HG02884 (cell line): Measurements from ENCODE around the gene SLCO4A1.
"Not testable (repeated sequence)": the region's sequence is repeated elsewhere in the genome, so short reads cannot be mapped to it uniquely, and the experiment has no call there.

Experiments
- ATAC-seq: cut with Tn5 transposase; IDR thresholded peaks from one replicate; pipeline ENCODE4 v1.9.1; 2021; ENCODE audit warnings: mild to moderate bottlenecking, moderate library complexity; ENCODE audit not compliant: unreplicated experiment

The SLCO4A1 gene

DNA sequence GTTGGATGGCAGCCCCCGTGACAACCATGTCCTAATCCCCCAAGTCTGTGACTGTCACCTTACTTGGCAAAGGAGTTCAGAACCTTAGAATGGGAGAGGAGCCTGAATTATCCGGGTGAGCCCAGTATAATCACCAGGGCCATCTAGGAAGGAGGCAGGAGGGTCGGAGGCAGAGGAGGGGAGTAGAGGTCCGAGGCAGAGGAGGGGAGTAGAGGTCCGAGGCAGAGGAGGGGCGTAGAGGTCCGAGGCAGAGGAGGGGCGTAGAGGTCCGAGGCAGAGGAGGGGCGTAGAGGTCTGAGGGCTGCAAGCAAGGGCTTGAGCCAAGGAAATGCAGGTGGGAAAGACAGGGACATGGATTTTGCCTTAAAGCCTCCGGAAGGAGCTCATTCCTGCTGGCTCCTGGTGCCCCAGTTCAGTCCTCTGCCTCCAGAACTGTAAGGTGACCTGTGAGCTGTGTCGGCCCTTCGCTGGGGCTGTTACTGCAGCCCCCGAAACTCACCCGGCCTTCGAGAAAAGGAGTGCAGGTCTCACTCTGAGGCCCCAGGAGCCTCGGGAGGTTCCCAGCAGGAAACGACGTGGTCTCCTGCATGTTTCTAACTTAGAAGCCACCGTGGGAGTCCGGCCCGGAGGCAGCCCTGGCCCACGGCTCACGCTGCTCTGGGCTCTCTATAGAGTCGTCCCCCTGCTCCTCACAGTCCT is 20.0 kb upstream of the SLCO4A1 start:
- no peak for ATAC-seq

DNA sequence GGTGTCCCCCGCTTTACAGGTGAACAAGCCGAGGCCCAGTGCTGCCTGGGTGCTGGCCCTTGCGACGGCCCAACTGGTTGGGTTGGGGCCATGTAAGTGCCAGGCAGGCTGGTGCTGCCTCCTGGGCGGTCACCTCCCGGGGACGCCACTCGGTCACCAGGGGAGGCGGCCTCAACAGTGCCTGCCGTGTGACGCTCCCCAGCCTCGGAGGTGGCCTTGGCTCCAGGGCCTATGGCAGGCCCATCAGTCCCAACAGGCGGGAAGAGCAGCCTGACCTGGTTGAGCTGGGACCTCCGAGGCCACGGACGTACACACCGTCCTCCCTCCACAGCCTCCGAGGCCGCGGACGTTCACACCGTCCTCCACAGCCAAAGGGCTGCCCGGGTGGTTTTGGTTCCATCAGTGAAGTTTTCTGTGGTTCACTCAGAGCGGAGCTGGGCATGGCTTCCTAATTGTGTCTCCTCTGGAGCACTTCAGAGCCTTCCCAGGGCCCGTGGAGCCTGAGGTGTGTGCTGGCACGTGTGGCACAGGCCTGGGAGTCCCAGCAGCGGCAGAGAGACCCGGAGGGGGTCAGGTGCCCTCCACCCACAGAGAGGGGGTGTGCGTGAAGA is 19.3 kb upstream of the SLCO4A1 start:
- no peak for ATAC-seq

DNA sequence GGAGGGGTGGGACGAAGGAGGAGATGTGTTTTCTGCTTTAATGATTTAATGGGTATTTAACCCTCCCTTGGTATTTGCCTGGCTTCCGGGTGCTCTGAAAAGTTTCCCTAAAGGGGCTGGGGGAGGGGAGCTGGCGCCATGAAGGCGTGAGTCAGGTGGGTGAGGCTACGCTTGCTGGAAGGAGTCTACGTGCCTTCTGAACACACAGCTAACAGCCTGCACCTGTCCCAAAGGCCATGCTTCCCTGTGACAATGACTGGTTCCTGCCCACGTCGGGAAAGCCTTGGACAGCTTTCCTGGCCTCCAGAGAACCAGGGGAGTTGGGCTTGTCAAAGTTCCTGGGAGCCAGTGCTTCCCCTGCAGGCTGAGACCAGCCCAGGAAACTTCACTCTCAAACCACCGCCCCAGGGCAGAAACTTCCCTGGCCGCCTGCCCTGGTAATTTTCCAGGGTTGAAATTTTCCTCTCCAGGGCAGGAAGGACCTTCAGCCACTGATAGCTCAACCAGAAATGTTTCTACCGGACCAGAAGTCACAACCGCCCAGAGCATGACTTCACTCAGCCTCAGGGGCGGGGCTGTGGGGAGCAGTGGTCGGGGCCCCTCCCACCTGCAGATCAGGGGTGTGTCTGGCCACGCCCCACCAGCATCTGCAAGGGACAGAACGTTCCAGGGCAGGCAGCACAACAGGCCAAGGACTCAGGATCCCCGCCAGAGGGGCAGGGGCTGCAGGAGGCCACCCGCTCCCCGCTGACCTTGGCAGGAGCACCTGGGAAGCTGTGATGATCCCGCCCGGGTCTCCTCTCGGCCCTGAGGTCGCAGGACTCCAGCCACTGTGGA is 18.6 kb upstream of the SLCO4A1 start:
- ATAC-seq, result peak; percentile 84

DNA sequence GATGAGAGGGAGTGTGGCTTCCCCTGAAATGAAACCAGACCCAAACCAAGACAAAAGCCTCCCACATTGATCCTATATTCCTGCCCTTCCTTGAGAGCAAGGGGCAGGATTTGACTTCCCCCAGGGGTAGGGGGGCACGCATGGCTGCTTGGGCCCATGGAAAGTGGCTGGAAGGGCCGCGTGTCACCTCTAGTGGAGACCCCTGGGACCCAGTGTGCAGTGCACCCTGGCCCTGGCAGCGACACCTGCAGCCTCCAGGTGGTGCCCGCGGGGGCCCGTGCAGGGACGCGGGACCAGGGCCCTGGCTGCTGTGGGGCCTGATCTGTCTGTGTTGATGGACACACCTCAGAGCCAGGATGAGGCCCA is 18.0 kb upstream of the SLCO4A1 start:
- peak; percentile 31 for ATAC-seq

DNA sequence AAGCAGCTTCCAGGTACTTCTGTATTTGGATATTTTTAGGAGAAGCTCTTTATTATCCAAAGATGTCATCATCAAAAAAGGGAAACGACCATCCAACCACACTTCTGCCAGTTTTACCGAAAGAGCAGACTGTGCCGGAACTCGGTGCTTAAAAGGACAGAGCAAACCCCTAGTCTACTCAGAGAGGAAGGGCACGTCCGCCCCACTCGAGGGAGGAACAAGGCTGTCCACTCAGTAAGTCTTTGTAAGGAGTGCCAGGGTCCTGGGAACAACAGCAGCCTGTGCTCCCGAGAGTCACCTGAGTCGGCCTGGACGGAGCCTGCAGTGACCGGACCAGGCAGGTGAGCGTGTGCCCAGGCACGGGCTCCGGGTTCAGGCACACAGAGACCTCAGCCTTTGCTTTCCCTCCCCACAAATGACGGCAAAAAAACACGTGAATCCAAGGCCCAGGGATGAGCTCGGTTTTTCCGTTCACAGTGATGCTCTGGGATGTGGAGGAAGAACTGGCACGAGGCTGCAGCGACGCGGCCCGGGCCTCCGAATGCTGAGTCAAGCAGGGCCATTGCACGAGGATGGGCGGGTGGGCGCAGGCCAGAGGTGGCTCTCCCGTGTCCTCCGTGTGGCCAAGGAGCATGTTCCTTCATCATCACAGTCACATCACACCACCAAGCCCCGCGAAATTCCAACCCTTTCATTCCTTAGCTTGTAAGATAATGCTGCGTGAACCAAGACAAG is 17.4 kb upstream of the SLCO4A1 start:
- ATAC-seq, result no peak

DNA sequence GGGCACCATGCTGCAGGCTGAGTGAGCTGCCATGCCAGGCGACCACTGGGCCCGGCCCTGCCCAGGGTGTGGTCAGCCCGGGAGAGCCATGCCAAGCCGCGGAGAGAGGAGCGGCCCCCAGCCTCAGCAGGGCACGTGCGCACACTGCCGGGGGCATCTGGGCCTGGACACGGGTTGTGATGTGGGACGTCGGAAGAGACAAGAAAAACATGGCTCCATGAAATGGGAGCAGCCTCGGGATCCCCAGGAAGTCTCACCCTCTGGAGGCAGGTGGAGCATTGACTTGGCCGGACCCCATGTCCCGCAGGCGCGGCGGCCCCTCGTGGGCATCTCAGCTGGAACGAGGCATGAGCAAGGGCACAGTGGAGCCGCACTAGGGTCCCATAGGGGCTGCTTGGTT is 16.8 kb upstream of the SLCO4A1 start:
- ATAC-seq, result no peak

DNA sequence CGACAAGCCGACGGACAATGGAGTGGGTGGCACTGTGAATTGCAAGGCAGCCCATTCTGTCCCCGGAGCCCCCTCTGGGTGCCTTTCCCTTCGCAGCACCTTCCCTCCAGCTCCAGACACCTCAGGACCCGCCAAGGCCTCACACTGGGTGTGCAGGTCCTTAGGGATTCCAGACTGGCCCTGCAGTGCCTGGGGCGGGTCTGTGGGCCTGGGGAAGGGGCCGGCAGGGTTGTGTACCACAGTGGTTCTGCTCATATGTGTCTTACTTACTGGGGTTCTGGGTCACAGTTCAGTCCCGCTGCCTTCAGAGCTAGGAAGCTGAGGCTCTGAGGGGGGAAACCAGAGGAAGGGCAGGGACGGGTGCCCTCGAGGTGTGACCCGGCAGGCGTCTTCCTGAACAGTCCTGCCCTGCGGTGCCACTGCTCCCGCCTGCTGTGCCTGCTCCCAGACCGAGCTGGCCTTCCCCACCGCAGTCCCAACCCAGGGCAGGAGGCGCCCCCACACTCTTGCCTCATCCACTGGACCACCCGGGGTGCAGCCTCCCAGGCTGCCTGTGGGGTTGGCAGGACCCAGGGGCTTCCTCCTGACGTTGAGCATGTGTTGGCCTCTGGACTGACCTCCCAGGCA is 16.3 kb upstream of the SLCO4A1 start:
- no peak for ATAC-seq

DNA sequence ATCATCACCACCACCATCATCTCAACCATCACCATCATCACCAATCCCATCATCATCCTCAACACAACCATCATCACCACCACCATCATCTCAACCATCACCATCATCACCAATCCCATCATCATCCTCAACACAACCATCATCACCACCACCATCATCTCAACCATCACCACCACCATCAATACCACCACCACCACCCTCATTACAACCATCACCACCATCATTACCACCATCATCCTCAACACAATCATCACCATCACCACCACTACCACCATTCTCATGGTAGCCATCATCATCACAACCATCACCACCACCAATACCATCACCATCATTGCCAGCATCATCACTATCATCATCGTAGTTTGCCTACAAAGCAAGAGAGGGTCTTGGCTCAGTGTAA is 14.9 kb upstream of the SLCO4A1 start:
- ATAC-seq, result not testable (repeated sequence)

DNA sequence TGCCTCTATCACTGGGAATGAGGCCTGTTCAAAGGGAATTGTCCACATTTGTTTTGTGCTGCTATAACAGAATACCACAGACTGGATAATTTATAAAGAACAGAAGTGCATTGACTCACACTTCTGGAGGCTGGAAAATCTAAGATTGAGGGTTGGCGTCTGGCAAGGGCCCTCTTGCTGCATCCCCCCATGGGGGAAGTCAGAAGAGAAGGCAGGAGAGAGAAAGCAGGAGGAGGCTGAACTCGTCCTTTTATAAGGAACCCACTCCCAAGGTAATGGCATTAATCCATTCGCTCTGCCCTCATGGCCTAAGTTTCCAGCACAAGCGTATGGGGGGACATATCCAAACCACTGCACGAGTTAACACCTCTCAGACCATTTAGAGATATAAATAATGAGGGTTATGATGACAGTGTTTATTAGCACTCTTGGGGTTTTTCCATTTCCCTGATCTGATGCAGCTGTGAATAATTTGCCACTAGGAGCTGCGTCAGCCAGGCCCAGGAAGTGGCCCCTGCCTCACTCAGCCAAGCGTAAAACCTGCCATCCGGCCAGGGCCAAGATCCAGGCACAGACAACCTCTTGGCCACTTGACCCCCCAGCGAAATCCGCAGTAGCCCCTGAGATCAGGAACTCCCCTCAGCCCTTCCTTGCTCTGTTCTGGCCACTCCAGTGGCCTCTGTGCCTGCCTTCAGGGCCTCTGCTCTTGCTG is 14.2 kb upstream of the SLCO4A1 start:
- ATAC-seq, result no peak

DNA sequence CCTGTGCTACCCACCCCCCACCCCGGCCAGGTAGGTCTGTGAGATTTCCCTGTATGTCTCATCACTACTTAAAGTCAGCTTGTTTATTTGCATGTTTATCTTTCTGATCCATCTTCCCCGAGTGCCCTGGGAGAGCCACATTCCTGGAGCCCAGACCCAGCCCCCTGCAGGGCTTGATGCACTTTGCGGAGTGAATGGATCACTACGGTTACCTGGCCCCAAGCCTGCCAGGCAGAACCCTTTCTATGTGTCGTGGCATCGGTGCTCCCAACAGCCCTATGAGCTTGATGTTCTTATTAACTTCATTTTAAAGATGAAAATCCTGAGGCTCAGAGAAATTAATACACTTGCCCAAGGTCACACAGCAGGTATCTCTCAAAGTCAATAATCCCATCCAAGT is 13.6 kb upstream of the SLCO4A1 start:
- no peak for ATAC-seq

DNA sequence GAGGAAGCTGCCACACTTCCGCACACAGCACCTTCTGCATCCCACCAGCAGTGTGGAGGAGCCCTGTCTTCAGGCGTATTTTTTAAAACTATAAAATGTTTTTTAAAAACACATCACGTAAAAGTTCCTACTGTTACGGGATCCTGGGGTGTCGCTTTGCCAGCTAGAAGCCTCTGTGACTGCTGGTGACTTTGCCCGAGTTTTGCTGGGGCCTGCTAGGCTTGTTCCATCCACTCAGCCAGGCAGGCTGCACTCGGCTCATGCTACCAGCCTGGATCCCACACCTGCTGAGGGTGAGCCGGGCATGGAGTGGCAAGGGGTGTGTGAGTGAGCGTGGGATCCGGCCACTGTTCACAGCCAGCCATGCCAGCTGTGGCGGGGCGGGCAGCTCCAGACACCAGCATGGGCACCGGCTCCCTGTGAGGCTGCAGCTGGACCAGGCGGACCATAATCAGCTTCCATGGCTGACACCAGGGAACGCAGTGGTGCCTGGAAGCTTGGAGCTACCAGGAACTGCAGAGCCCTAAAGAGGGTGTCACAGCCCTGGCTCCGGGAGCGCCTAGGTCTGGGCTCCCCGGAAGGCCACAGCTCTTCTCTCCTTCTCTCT is 12.3 kb upstream of the SLCO4A1 start:
- no peak for ATAC-seq

DNA sequence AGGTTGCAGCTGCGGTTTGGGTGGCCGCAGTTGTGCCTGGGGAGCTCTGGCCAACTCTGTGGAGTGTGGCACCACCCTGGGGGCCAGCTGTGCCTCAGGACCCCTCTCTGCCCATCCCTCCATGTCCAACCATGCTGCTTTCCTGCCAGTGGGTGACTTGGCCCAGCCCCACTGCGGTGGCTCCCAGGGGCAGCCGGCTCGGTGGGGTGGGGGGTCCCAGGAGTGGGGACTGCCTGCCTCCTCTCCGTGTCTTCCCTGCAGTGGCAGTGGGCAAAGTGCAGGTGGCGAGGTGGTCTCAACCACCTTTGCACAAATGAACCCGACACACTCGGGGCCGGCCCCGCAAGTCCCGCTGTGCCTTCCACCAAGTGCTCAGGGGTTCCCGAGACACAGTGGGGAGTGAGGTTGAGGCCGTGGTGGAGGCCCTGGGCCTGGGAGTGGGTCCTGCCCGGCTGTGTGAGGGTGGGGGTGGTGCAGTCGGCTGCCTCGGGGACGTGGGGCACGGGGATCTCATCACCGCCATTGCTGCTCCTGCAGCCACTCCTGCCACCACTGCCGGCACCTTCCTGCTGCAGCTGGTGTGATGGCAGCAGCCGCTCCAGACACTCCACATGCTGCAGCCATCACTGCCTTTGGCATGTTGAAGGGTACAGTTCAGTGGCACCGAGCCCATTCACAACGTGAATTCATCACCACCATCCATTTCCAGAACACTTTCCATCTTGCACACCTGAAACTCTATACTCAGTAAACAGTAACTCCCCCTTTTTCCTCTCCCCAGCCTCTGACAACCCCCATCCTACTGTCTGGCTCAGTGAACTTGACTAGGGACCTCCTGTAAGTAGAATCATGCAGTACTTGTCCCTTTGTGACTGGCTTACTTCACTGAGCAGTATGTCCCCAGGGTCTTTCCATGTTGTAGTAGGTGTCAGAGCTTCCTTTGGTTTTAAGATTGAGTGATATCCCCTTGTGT is 10.7 kb upstream of the SLCO4A1 start:
- ATAC-seq, result no peak

DNA sequence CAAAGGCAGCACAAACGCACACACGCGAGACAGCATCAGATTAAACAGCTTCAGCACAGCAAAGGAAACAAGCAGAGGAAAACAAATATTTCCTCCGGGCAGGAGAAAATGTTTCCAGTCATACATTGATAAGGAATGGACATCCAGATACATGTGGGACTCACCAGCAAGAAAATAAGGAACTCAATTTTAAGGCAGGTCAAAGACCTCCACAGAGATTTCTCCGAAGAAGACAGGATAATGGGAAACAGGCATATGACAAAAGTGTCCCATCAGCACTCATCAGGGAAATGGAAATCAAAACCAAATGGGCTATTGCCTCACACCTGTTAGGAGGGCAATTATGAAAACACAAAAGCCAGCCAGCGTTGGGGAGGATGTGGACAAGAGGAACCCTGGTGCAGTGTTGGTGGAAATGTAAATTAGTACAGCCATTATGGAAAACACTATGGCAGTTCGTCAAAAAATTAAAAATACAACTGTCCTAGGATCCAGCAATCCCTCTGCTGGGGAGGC is 9.7 kb upstream of the SLCO4A1 start:
- no peak for ATAC-seq

DNA sequence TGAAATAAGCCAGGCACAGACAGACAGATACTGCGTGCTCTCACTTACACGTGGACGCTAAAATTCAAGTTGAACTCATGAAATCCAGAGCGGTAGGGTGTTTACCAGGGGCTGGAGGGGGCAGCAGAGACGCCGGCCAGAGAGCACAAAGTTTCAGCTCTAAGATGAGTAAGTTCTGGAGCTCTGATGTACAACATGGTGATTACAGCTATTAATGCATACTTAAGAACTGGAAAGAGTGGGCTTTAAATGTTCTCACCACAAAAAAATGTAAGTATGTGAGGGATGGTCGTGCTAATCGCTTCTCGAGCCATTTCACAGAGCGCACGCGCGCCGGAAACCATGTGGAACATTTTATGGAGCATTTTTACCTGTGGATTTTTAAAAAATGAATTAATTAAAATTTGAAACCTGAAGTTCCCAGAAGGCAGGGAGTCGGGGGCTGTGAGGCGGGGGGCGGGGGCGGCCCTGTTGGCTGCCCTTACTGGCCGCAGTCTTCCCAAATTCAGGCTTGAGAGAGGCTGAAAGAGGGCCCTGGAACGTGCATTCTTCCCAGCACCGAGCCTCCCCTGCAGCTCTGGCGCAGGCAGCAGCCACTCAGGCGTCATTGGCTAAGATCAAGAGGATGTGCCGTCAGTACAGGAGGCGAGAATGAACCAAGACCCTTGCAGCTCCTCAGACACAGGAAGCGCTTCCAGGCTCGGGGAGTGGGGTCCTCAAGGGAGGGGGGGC is 8.5 kb upstream of the SLCO4A1 start:
- ATAC-seq, result no peak

DNA sequence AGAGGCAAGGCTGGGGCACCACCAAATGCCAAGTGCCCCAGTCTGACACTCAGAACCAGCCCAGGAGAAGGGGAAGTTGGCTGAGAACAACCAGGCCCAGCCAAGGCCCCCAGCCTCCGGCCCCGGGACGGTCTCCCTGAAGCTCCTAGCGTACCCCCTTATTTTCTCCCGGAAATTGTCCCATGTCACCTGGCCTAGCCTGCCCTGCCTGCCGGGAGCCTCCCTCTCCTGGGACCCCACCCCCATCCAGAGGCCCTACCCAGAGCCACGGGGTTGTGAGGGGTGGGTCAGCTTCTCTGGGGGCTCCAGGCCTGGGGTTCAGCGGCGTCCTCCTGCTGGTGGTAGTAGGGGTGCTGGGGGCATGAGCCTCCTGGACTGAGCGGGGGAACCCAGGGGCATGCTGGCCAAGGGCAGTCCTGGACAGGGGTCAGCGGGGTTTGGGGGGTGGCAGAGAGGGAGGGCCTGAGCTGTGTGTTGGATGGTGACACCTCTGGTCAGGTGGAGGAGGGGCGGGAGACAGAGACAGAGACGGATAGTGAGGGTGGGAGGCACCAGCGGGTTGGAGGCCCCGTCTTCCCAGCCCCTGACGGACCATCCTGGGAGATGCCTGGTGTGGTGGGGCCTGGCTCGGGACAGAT is 7.9 kb upstream of the SLCO4A1 start:
- no peak for ATAC-seq

DNA sequence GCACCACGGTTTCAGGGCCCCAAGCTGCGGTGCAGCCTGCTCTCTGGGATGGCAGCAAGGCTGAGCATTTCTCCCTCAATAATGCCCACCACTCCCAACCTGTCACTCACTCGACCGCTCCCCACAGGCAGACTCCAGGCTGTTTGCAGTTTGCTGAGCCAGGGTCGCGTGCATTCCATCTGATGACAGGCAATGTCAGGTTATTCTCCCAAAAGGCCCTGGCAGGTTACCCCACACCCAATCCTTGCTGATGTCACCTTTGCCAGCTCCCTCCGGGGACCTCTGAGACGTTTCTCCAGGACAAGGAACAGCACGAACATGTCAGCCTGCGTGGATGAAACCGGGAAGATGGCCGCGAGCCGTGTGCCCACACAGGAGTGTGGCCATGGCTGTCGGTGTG is 7.1 kb upstream of the SLCO4A1 start:
- no peak for ATAC-seq

DNA sequence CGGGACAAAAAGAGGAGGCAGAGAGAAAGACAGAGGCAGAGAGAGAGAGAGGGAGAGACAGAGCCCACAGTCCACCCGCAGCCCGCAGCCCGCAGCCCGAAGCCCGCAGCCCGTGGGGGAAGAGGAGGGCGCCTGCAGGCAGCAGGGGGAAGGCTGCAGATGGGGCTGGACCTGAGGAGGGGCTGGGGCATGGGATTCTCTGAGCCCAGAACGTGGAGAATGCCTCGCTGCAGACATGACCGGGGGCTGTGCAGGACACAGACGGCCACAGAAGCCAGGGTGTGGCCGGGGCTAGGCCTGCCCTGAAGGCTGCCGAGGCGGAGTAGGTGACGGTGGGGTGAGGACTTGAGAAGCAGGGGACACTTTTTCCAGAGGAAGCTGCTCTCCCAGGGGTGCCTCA is 6.5 kb upstream of the SLCO4A1 start:
- ATAC-seq, result no peak
